SU-DHL-6 (cell line): ENCODE results near the gene PGM2.

Experiments
- EZH2phosphoT487 ChIP-seq: fragments of 200-600 bp; sonication (generic), shearing (Covaris generic); conservative IDR thresholded peaks from 2 replicates; pipeline ENCODE4 v1.6.1; 2018; ENCODE audit warnings: mild to moderate bottlenecking, antibody characterized with exemption, low read length, moderate library complexity, mixed read lengths
- TF ChIP-seq, protein P1 (sequence below): fragments of 200-600 bp; sonication (generic); IDR thresholded peaks from one replicate; pipeline ENCODE4 v1.5.1; 2017; ENCODE audit warnings: antibody characterized with exemption, mild to moderate bottlenecking, low read length, moderate library complexity; ENCODE audit not compliant: insufficient read depth, poor library complexity, severe bottlenecking

DNA sequence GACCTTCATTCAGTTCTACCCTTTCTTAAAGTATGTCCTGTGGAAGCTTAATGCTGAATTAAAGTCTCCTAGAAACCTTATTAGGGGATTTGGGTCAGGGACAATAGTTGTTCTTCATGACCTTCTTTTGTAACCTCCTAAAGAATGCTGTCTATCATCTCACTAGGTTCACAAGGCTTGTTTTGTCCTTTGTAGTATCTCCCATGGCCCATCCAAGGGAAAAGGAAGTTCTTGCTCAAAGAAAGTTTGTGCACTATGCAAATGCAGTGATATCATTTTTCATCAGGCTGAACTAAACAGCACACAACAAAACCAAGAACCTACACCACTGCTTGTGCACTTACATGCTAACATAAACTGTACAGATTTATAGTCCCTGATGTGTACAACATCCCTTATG lies 46.6 kb upstream of the PGM2 start:
- TF ChIP-seq, protein P1, sequence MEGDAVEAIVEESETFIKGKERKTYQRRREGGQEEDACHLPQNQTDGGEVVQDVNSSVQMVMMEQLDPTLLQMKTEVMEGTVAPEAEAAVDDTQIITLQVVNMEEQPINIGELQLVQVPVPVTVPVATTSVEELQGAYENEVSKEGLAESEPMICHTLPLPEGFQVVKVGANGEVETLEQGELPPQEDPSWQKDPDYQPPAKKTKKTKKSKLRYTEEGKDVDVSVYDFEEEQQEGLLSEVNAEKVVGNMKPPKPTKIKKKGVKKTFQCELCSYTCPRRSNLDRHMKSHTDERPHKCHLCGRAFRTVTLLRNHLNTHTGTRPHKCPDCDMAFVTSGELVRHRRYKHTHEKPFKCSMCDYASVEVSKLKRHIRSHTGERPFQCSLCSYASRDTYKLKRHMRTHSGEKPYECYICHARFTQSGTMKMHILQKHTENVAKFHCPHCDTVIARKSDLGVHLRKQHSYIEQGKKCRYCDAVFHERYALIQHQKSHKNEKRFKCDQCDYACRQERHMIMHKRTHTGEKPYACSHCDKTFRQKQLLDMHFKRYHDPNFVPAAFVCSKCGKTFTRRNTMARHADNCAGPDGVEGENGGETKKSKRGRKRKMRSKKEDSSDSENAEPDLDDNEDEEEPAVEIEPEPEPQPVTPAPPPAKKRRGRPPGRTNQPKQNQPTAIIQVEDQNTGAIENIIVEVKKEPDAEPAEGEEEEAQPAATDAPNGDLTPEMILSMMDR, result no peak
- no peak for TF ChIP-seq EZH2phosphoT487
